GM03348 (cell line): ENCODE data around the gene RPP38.

Source experiments
- DNase-seq: peaks from one replicate; pipeline ENCODE4 v3.0.0; 2012; ENCODE audit warnings: low spot score

RPP38 gene

GRCh38 chr10:15097011-15097812, at the start of gene RPP38:
RPP38 (plus strand) TSS chr10:15097355; CDS start chr10:15103315, 5,960 bp downstream.
- peak; percentile 100 for DNase-seq

- DNase-seq: no peak
These were observed 47.6 kb upstream of the RPP38 start for GRCh38 chr10:15049533-15049932.

- DNase-seq: no peak
These were observed 45.0 kb upstream of the RPP38 start for GRCh38 chr10:15052121-15052520.

GRCh38 chr10:15053061-15053460, 44.1 kb upstream of the RPP38 start:
- no peak for DNase-seq

GRCh38 chr10:15058689-15059088, 38.5 kb upstream of the RPP38 start:
- no peak for DNase-seq

GRCh38 chr10:15059914-15060313, 37.2 kb upstream of the RPP38 start:
- DNase-seq: no peak

- no peak for DNase-seq
These were observed 36.5 kb upstream of the RPP38 start for GRCh38 chr10:15060638-15061037.

- DNase-seq: no peak
These were observed 30.0 kb upstream of the RPP38 start for GRCh38 chr10:15067154-15067553.

GRCh38 chr10:15068802-15069201, 28.4 kb upstream of the RPP38 start:
- peak; percentile 55 for DNase-seq

GRCh38 chr10:15069230-15069629, 27.9 kb upstream of the RPP38 start:
- DNase-seq: no peak

GRCh38 chr10:15072358-15072757, 24.8 kb upstream of the RPP38 start:
- no peak for DNase-seq

GRCh38 chr10:15075421-15075820, 21.7 kb upstream of the RPP38 start:
- no peak for DNase-seq

- DNase-seq: no peak
These were observed 13.3 kb upstream of the RPP38 start for GRCh38 chr10:15083674-15084501.

- peak; percentile 85 for DNase-seq
These were observed 12.6 kb upstream of the RPP38 start for GRCh38 chr10:15084502-15084922.

GRCh38 chr10:15088428-15089261, 8.5 kb upstream of the RPP38 start, which contains the start of gene ACBD7:
ACBD7 (minus strand) TSS chr10:15088776; CDS start chr10:15088728, 48 bp downstream.
- peak; percentile 97 for DNase-seq

- DNase-seq: no peak
These were observed 5.7 kb upstream of the RPP38 start for GRCh38 chr10:15091418-15091817.

GRCh38 chr10:15092855-15093408, 4.2 kb upstream of the RPP38 start:
- no peak for DNase-seq

GRCh38 chr10:15096661-15097010, 519 bp upstream of the RPP38 start:
- no peak for DNase-seq

GRCh38 chr10:15099886-15100285, 2.7 kb downstream of the RPP38 start:
- DNase-seq: no peak

- no peak for DNase-seq
These were observed 6.4 kb downstream of the RPP38 start for GRCh38 chr10:15103513-15103912.

GRCh38 chr10:15106352-15107013, 9.3 kb downstream of the RPP38 start:
- DNase-seq: peak; percentile 72
